Type B pancreatic cell (in vitro differentiated cells): ENCODE results near the gene RAPGEF6. TPM values are rescaled to one million over a fixed set of nuclear protein-coding genes. Genes with fewer than 3 reads are reported as not detected.
"Not testable (repeated sequence)": the region's sequence is repeated elsewhere in the genome, so short reads cannot be mapped to it uniquely, and the experiment has no call there.

ENCODE experiments used
- DNase-seq: peaks from one replicate; pipeline ENCODE4 v3.0.0; 2021; ENCODE audit warnings: mixed read lengths; ENCODE audit not compliant: unreplicated experiment; ENCODE audit errors: extremely low spot score
- H3K27ac Mint-ChIP-seq: 2 replicates; pipeline ENCODE4 v1.8.0; 2021; ENCODE audit warnings: mild to moderate bottlenecking, mixed read lengths
- H3K27me3 Mint-ChIP-seq: 2 replicates; pipeline ENCODE4 v1.8.0; 2021; ENCODE audit warnings: mixed read lengths
- H3K36me3 Mint-ChIP-seq: 2 replicates; pipeline ENCODE4 v1.8.0; 2021; ENCODE audit warnings: mixed read lengths
- H3K4me1 Mint-ChIP-seq: one replicate; pipeline ENCODE4 v1.8.0; 2021; ENCODE audit warnings: mixed read lengths; ENCODE audit not compliant: unreplicated experiment
- H3K4me3 Mint-ChIP-seq: 2 replicates; pipeline ENCODE4 v1.8.0; 2021; ENCODE audit warnings: mild to moderate bottlenecking, mixed read lengths
- H3K9me3 Mint-ChIP-seq: 2 replicates; pipeline ENCODE4 v1.8.0; 2021; ENCODE audit warnings: mixed read lengths
- total RNA-seq: library from RNA; stranded (reverse); gene quantifications from 2 replicates; pipeline ENCODE4 v1.2.1, GENCODE V29; 2021; ENCODE audit warnings: low replicate concordance
- TF ChIP-seq, protein P1 (sequence below): fragments of 200-600 bp; sonication (generic); conservative IDR thresholded peaks from 2 replicates; pipeline ENCODE4 v1.5.0; 2021; ENCODE audit warnings: antibody characterized with exemption, mild to moderate bottlenecking

RAPGEF6 gene
- total RNA-seq, 1 donor from 2014 or later = 23.4 TPM

DNA sequence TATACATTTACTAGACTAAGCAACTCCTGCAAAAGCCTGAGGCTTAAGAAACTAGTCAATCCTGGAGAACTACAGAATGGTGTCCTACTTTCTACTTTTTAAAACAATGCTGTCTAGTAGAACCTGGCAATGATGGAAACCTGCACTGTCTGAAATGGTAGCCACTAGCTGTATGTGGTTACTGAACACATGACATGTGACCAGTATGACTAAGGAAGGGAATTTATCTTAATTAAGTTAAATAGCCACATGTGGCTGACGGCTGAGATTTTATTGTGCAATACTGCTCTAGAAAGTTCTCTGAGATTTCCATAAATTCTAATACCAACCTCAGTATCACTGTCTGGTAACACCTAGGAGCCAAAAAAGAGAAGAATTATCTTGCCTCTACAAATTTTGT is 44.9 kb upstream of the RAPGEF6 start:
- no peak for DNase-seq
- Mint-ChIP-seq H3K27ac (no peak overlapping the region), H3K4me1 (no peaks in the 10 kb centered on the region), H3K27me3 (no peaks in the 10 kb centered on the region), H3K36me3 (peaks cover 31% of the 10 kb centered on the region), H3K4me3 (no peak overlapping the region), H3K9me3 (no peaks in the 10 kb centered on the region)
- TF ChIP-seq, protein P1, sequence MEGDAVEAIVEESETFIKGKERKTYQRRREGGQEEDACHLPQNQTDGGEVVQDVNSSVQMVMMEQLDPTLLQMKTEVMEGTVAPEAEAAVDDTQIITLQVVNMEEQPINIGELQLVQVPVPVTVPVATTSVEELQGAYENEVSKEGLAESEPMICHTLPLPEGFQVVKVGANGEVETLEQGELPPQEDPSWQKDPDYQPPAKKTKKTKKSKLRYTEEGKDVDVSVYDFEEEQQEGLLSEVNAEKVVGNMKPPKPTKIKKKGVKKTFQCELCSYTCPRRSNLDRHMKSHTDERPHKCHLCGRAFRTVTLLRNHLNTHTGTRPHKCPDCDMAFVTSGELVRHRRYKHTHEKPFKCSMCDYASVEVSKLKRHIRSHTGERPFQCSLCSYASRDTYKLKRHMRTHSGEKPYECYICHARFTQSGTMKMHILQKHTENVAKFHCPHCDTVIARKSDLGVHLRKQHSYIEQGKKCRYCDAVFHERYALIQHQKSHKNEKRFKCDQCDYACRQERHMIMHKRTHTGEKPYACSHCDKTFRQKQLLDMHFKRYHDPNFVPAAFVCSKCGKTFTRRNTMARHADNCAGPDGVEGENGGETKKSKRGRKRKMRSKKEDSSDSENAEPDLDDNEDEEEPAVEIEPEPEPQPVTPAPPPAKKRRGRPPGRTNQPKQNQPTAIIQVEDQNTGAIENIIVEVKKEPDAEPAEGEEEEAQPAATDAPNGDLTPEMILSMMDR = no peak

DNA sequence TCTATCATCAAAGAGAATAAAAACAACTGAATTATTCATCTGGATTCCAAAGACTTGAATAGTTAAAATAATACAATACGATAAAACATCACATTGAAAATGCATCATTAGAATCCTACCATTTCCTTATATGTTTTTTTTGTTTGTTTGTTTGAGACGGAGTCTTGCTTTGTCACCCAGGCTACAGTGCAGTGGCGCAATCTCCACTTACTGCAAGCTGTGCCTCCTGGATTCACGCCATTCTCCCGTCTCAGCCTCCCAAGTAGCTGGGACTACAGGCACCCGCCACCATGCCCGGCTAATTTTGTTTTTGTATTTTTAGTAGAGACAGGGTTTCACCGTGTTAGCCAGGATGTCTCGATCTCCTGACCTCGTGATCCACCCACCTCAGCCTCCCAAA is 43.2 kb upstream of the RAPGEF6 start:
- H3K27ac Mint-ChIP-seq, H3K9me3 Mint-ChIP-seq, H3K4me3 Mint-ChIP-seq, DNase-seq, H3K27me3 Mint-ChIP-seq, H3K4me1 Mint-ChIP-seq: not testable (repeated sequence)
- peaks cover 34% of the 10 kb centered on the region for H3K36me3 Mint-ChIP-seq

DNA sequence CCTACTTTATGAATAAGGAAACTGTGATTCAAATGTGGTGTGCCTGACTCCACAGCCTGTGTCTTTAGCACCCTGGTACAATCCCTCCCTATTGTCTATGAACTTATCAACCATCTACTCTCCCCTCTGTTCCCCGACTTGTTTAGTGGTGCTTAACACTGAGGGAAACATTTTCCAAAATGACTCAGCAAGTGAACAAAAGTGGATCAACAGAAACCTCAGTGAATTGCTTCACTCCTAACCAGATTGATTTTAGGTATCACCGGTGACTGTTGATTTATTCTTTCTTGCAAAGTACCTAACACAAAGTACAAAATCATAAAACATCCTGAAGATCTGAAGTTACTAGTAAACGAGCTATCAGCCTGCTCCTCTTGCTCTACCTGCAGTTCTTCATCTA is 42.1 kb upstream of the RAPGEF6 start:
- no peak overlapping the region for H3K27ac Mint-ChIP-seq
- H3K36me3 Mint-ChIP-seq = peaks cover 38% of the 10 kb centered on the region

DNA sequence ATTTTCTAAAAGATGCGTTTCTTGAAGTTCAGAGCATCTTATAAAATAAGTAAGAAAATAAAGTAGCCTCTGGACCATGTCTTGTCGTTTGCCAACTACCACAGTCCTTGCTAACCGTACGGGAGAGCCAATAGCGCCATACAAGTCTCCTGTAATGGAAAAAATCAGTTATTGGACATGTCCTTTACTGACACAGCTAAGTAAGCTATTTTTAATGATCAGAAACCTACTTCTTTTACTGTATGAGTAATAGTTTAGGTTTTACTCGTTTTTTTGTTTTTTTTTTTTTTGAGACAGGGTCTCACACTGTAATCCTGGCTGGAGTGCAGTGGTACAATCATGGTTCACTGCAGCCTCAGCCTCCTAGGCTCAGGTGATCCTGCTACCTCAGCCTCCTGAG is 37.7 kb upstream of the RAPGEF6 start:
- TF ChIP-seq, protein P1 = no peak
- Mint-ChIP-seq H3K4me3 (no peak overlapping the region), H3K36me3 (peaks cover 48% of the 10 kb centered on the region), H3K27me3 (no peaks in the 10 kb centered on the region), H3K27ac (no peak overlapping the region), H3K9me3 (no peaks in the 10 kb centered on the region), H3K4me1 (peaks cover 8% of the 10 kb centered on the region)
- DNase-seq = no peak

More for the DNA sequence above, 42.1 kb upstream of the RAPGEF6 start:
- DNase-seq = no peak
- Mint-ChIP-seq H3K4me1 (peaks cover 5% of the 10 kb centered on the region), H3K27me3 (no peaks in the 10 kb centered on the region), H3K9me3 (no peaks in the 10 kb centered on the region), H3K4me3 (no peak overlapping the region)
- TF ChIP-seq, protein P1 = no peak

DNA sequence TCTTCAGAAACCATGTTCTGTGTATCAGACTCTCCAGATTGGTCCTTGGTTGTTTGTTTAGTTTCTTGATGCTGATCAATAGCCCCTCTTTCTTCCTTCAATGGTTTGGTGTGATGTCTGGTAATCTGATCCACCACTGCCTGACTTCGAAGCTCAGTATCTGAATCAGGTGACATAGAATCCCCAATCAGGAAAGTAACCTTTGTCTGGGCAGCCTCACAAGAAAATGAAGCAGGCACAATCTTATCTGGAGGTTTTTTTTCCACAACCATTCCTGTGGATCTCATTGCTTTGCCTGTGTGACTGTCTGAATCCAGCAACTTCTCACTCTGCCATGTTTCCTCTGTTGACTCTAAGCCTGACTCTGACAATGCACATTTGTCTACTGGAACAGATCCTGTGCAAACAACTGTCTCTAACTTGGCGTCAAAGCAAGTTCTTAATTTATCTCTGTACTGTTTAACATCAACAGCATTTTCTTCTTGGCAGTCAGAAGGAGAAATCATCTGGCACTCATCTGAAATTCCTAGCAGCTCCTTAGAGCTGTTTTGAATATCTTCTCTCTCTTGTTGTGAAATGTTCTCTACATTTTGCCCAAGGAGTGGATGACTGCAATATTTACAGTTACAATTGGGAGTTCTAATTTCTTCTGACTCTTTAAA is 37.1 kb upstream of the RAPGEF6 start:
- TF ChIP-seq, protein P1 = no peak
- Mint-ChIP-seq H3K36me3 (peaks cover 44% of the 10 kb centered on the region), H3K4me1 (peaks cover 8% of the 10 kb centered on the region), H3K27me3 (no peaks in the 10 kb centered on the region), H3K27ac (peak overlapping the region; percentile 12), H3K4me3 (no peak overlapping the region), H3K9me3 (no peaks in the 10 kb centered on the region)
- no peak for DNase-seq

DNA sequence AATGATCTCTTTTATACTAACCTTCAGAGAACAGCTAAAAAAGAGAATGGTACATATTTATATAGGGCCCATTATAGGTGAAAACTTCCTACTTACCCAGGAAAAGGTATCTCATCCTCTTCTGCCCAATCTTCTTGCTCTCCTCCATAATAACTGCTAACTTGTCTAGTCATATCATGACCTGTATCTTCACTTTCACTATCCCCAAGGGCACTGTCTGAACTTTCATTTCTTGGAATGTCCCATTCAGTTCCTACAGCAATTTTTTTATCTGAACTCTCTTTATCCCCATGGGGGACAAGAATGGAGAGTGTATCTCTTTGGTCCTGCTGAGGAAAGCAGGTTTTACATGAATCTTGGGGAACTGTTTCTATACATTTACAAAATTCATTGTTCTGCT is 36.4 kb upstream of the RAPGEF6 start:
- Mint-ChIP-seq H3K36me3 (peaks cover 43% of the 10 kb centered on the region), H3K27me3 (no peaks in the 10 kb centered on the region), H3K4me1 (peaks cover 8% of the 10 kb centered on the region), H3K4me3 (no peak overlapping the region), H3K27ac (no peak overlapping the region), H3K9me3 (no peaks in the 10 kb centered on the region)
- TF ChIP-seq, protein P1 = no peak
- no peak for DNase-seq
